Right renal cortex interstitium (tissue), 3 donors: Measurements from ENCODE around the gene NUAK1. TPM values are rescaled to one million over a fixed set of nuclear protein-coding genes. Genes with fewer than 3 reads are reported as not detected.

ENCODE experiments used
- DNase-seq, 3 donors: peaks; one replicate each; pipeline ENCODE4 v3.0.0-alpha.2; 2013; ENCODE audit warnings: low read depth in 3 of 3, low spot score in 2 of 3
- polyA plus RNA-seq, 3 donors: library from polyadenylated mRNA; unstranded; fragments of 120-200 nt; gene quantifications; one replicate each; pipeline ENCODE4 v1.2.1, GENCODE V29; 2013; ENCODE audit not compliant: insufficient read length in 3 of 3

Gene NUAK1
- polyA plus RNA-seq, 3 donors: 9.6 to 10.1 (median 9.8) TPM

- no peak for DNase-seq
Observed at GRCh38 chr12:106113042-106113441, 25.7 kb downstream of the NUAK1 start.

GRCh38 chr12:106112145-106112821, 26.5 kb downstream of the NUAK1 start:
- no peak for DNase-seq

- no peak for DNase-seq
Observed at GRCh38 chr12:106110626-106111300, 28.0 kb downstream of the NUAK1 start.

- no peak for DNase-seq
Observed at GRCh38 chr12:106109168-106109910, 29.4 kb downstream of the NUAK1 start.

GRCh38 chr12:106108185-106108835, 30.4 kb downstream of the NUAK1 start:
- no peak for DNase-seq

- DNase-seq: no peak
Observed at GRCh38 chr12:106107566-106107965, 31.2 kb downstream of the NUAK1 start.

- no peak for DNase-seq
Observed at GRCh38 chr12:106106892-106107291, 31.9 kb downstream of the NUAK1 start.

GRCh38 chr12:106106061-106106566, 32.6 kb downstream of the NUAK1 start:
- no peak for DNase-seq

GRCh38 chr12:106101803-106102202, 37.0 kb downstream of the NUAK1 start:
- no peak for DNase-seq

- DNase-seq: no peak
Observed at GRCh38 chr12:106098691-106099200, 40.0 kb downstream of the NUAK1 start.

GRCh38 chr12:106097011-106097410, 41.7 kb downstream of the NUAK1 start:
- DNase-seq: no peak

- no peak for DNase-seq
Observed at GRCh38 chr12:106096376-106096775, 42.4 kb downstream of the NUAK1 start.

GRCh38 chr12:106094304-106094703, 44.5 kb downstream of the NUAK1 start:
- DNase-seq: no peak

- DNase-seq: no peak
Observed at GRCh38 chr12:106093246-106093645, 45.5 kb downstream of the NUAK1 start.

GRCh38 chr12:106091446-106091820, 47.3 kb downstream of the NUAK1 start:
- no peak for DNase-seq

GRCh38 chr12:106090591-106091445, 47.9 kb downstream of the NUAK1 start:
- no peak for DNase-seq

- DNase-seq: no peak
Observed at GRCh38 chr12:106089935-106090334, 48.8 kb downstream of the NUAK1 start.

- DNase-seq: no peak
Observed at GRCh38 chr12:106088811-106089485, 49.8 kb downstream of the NUAK1 start.

GRCh38 chr12:106088246-106088808, 50.4 kb downstream of the NUAK1 start:
- no peak for DNase-seq
